GM19239 (cell line): ENCODE measurements around the gene TEX22.

Source experiments
- DNase-seq: peaks from one replicate; pipeline ENCODE4 v3.0.0; 2011; ENCODE audit warnings: low spot score; ENCODE audit not compliant: insufficient read length
- FAIRE-seq: peaks from 2 replicates; lab custom pipeline; 2011; peaks lifted over from hg19 to GRCh38; lab: Jason Lieb, UNC

Gene TEX22

DNA sequence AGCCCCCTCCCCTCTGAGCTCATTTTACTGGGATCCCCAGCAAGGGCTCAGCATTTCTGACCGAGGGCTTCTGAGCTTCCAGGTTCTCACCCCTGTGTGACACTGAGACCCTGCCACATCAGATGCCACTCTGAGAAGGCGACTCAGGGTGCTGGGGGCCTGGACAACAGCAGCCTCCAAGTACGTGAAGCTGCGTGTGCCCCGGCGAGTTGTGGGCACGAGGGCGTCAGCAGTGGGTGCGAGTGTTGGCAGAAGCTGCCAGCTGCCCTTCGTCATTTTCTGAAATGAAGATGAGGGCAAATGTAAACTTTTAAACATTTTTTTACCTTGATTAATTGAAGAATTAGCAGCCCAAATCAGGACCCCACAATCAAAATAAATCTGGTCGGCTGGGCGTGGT lies 32.7 kb upstream of the TEX22 start:
- FAIRE-seq = no peak
- DNase-seq = no peak

DNA sequence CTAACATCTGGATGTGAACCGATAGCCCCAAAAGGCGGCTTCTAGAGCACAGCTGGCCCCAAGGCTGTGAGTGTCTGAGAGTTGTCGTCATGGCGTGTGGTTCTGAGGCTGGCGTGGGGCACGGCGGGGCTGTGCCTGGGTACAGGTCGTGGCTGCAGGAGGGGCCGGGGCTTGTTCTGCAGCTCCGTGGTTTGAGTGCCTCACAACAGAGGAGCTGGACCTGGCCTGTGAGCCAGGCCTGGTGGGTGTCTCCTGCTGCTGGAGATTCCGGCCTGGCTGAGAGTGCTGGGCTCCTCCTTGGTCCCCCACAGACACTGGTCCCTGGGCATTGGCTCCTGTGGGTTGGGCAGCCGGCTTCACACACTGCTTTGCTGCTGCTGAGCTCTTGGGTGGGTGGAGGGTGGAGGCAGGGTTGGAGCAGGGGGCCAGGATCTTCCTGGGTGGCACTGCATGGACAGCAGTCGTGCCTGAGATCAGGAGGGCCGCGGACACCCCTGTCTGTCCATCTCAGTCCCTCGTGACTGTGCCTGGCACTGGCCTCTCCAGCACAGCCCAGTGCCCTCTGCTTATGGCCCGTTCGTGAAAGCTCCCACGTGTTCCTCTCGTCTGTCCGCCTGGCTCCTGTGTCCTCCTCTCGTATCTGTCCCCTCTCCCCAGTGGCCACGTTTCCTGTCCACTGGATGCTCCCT lies 31.8 kb upstream of the TEX22 start:
- FAIRE-seq = no peak
- no peak for DNase-seq

DNA sequence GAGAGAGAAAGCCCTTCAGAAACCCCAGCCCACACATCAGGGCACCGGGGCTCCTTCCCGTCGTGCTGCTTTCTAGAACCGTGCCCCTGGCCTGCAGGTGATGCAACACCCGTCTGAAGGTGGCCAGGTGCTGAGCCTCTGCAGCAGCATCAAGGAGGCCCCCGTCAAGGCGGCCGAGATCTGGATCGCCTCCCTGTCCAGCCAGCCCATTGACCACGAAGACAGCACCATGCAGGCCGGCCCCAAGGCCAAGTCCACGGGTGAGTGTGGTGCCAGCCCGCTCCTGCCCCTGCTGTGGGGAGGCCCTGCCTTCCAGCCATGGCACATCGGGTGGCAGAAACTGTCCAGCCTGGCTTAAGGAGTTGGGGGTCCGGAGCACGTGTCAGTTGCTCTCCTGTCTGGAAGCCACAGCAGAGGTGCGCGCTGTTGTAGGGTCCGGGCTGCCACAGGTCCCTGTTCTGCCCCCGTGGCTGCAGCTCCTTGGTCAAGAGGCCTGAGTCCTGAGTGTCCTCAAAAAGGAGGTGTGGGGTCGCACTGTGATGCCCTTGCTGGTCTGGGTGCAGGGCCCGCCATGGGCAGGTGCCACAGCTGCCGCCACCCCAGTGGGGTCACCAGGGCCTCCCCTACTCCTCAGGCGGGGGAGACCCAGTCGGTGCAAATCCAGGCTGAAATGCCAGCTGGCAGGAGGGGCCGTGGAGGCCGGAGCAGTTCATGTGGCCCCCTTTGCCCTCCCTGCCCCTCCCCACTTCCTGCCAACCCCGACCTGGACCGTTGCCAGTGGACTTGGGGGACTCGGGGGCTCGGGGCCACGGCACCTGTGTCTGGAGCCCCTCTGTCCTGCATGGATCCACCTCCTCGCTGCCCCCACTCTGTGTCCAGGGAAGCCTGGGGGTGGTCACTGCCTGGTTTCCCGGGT lies 31.0 kb upstream of the TEX22 start:
- no peak for DNase-seq
- FAIRE-seq = no peak

DNA sequence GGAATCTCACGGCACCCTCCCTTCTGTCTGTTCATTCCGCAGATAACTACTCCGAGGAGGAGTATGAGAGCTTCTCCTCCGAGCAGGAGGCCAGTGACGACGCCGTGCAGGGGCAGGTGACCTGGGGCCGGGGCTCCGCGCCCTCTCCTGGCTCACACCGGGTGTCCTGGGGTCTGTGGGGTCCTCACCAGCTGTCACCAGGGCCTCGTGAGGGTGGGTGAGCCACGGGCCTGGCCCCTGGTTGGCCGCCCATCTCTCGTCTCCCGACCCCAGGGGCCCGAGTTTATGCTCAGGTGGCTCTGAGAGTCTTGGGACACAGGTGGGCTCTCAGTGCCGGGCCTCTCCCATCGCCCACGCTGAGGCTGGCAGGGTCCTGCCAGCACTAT lies 30.3 kb upstream of the TEX22 start:
- DNase-seq = no peak
- no peak for FAIRE-seq

DNA sequence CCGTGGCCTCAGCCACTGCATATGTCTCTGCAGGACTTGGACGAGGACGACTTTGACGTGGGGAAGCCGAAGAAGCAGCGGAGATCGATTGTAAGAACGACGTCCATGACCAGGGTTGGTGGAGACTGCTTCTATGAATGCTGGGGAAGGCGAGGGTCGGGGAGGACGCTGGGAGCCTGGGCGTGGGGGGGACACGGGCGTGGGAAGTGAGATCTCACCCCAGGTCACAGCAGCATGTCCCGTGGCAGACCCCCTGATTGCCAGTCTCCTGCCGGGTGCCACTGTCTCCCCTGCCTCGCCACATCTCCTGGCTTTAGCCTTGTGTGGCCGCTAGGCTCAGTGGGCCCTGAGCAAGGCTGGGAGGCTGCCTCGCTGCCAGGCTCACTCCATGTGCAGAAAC lies 29.9 kb upstream of the TEX22 start:
- DNase-seq = no peak
- FAIRE-seq = no peak

DNA sequence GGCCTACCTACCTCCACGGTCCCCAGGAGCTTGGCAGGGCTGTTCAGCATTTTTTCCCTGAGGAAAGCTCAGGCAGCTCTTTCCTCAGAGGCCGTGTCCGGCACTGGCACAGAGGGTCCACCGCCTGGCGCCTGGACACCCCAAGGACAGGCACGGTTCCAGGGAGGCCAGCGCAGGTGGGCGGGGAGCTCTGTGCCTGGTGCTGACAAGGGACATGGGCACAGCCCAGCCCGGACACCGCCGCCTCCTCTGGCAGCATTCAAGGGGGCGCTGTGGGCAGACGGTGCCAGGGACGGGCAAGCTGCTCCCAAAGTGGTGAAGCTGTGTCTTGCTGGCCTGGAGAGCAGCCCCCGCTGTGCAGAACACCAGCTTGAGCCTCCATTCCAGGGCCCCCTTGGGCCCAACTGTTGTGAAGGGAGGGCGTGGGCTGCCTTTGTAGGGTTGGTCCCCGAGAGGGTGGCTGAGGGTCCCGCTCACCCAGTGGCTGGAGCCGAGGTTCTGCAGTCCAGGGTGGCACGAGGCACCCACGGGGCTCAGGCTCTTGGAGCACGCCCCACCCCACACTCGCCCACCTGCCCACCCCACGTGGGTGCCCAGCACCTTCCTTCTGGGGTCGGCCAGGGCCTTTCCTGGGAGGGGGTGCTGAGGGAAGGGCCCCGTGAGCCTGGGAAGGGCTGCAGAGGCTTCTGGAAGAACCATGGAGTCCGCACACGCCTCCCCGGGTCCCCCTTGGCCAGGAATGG lies 29.3 kb upstream of the TEX22 start:
- FAIRE-seq (no peak), DNase-seq (no peak)

DNA sequence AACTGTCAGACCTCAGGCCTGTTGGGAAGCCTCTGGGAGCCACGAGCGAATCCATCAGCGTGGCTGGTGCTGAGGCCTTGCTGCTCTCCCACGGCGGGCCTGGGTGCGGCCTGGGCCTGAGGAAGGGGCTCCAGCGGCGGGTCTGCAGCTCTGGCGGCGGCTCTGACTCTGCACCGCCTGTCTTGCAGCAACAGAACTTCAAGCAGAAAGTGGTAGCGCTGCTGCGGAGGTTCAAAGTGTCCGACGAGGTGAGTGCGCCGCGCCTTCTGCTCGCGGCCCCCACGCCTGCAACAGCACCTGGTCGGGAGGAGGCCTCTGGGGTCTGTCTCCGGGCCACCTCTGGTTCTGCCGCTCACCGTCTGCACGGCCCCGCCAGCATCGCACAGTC lies 28.7 kb upstream of the TEX22 start:
- DNase-seq = no peak
- no peak for FAIRE-seq

DNA sequence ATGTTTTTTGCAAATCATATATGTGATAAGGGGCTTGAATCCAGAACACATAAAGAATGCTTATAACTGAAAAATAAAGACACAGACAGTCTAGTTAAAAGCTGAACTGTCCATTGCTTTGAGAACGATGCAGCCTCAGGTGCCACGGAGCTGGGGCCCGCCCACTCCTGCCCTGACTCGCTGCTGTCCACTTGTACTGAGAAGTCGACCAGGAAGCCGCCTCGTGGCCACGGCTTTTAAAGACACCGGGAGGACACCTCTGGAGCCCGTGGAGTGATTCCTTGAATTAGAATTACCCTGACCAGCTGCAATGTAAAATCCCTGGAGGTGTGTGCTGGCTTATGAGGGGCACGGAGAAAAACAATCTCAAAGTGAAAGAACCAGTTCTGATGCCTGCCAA lies 23.9 kb upstream of the TEX22 start:
- FAIRE-seq = no peak

DNA sequence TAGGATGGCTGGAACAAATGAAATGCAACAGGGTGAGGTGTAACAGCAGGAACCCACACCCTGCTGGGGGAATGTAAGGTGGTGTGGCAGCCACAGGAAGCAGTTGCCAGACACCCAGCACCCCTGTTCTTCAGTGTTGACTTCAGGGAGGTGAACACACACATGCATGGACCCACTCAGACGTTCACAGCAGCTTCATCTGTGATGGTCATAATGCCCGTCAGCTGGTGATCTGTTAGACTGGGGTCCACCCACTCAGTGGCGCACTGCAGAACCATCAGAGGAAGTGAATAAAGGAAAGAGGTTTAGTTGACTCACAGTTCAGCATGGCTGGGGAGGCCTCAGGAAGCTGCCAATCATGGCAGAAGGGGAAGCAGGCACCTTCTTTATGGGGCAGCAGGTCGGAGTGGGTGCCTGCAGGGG lies 22.7 kb upstream of the TEX22 start:
- no peak for FAIRE-seq
- no peak for DNase-seq

More for the DNA sequence above, 23.9 kb upstream of the TEX22 start:
- no peak for DNase-seq

DNA sequence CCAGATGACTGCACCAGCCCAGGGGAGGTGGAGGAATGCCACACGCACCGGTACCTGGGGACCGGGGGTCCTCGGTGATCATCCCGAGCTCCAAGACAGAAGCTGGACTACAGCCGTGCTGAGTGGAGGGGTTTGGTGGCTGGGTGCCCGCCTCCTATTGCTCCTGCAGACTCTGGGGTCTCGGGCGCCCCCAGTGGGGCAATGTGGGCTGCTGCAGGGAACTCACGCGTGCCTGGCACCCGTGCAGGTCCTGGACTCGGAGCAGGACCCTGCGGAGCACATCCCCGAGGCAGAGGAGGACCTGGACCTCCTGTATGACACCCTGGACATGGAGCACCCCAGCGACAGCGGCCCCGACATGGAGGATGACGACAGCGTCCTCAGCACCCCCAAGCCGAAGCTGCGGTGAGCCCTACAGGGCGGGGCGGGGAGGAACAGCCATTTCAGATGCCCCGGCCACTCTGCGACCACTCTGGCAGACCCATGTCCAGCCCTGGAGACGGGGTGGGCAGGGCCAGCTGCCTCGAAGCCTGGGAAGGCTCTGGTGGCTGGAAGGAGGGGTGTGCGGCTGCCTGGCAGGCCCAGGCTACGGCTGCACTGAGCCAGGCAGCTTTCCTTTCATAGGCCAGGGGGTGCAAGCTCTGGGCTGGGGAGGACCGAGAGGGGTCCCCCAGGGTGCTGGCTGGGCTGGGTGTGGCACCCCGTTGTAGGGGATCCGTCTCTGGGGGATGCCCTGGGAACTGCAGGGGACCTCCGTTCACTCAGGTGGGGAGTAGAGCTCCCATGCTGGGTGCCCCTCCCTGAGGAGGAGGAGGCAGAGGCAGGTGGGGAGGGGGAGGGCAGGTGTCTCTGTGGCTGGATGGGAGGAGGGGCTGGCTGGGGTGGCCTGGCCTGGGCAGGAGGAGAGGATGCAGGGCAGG lies 21.6 kb upstream of the TEX22 start:
- FAIRE-seq (no peak), DNase-seq (no peak)

DNA sequence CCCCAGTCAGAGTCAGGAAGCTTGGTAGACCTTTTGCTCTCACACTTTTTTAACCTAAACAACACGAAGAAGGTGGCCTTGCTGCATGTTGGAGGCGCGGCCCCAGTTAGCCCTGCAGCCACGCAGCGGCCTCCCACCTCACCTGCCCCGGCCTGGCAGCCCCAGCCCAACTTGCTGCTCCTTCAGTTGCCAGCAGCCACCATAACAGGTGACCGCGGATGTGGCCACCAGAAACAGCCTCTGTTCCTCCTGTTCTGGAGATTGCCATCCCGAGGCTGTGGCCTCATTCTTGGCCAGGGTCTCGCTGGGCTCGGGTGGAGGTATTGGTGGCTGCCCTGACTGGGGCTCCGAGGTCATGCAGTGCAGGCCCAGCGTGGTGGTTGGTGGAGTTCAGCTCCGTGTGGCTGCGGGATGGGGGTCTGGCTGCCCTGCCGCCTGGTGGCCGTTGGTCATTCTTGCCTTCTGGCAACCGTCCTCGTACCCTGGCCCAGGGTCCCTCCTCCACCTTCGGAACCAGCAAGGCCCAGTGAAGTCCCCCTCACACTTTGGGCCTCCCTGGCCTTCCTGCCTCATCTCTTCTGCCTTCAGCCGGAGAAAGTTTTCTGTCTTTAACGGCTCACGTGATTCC lies 20.7 kb upstream of the TEX22 start:
- FAIRE-seq (no peak), DNase-seq (no peak)

DNA sequence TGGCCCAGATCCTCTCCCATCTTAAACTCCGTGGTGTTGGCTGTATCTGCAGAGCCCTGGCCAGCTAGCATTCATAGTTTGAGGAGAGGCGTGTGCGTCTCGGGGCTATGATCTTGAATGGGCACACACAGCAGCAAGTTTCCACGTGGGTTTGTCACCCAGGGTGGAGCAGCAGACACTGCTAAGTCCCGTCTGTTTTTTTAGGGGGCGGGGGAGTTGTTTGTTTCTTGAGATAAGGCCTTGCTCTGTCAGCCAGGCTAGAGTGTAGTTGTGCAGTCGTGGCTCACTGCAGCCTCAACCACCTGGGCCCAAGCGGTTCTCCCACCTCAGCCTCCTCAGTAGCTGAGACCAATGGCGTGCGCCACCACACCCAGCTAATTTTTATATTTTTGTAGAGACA lies 20.1 kb upstream of the TEX22 start:
- DNase-seq (no peak), FAIRE-seq (no peak)

DNA sequence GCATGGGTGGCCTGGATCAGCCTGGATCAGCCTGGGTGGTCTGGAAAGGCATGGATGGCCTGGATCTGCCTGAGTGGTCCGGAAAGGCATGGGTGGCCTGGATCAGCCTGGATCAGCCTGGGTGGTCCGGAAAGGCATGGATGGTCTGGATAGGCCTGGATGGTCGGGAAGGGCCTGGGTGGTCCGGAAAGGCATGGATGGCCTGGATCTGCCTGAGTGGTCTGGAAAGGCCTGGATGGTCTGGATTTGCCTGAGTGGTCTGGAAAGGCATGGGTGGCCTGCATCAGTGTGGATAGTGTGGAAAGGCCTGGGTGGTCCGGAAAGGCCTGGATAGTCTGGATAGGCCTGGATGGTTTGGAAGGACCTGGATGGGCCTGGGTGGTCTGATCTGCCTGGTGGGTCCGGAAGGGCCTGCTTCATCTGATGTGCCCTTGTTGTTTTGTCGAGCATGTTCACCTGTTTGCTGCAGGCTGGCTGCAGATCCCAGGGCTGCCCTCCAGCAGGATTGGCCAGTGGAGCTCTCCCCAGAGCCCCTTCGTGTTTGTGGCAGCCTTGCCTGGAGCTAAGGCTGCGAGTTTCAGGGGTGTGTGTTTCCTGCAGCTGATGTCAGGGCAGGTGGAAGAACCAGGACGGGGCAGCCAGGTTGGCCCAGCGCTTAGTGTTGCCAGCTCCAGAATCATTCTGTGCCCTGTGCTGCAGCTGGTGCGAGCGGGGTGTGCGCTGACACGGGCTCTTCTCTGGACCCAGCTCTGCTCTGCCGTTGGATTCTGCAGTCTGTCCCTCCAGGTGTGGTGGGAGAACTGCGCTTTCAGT lies 19.3 kb upstream of the TEX22 start:
- DNase-seq (no peak), FAIRE-seq (no peak)

DNA sequence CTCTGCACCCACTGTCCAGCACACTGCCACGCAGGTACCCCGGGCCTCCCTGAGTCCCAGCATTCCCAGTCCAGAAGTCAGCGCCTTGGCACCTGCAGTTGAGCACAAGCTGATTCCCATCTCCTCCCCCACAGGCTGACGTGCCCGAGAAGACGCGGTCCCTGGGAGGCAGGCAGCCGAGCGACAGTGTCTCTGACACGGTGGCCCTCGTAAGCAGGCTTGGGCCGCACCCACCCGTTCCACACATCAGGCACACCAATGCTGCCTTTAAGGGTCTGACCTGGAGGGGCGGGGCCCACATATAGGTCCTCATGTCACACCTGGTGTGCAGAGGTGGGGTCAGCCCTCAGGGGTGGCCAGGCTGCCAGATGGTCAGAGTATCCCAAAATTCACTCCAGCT lies 18.4 kb upstream of the TEX22 start:
- DNase-seq = no peak
- no peak for FAIRE-seq

DNA sequence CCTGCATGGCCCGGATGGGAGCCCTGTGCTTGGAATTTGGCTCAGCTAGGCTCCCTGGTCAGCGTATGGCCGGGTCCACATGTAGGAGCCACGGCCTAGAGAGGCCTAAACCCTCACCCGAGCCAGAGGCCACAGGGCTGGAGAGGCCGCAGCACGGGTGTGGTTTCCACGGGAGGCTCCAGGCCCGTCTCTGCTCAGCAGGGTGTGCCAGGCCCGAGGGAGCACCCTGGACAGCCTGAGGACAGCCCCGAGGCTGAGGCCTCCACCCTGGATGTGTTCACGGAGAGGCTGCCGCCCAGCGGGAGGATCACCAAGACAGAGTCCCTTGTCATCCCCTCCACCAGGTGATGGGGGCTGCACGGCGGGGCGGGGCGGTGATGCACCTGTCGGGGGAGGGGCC lies 17.6 kb upstream of the TEX22 start:
- no peak for DNase-seq
- FAIRE-seq = no peak

DNA sequence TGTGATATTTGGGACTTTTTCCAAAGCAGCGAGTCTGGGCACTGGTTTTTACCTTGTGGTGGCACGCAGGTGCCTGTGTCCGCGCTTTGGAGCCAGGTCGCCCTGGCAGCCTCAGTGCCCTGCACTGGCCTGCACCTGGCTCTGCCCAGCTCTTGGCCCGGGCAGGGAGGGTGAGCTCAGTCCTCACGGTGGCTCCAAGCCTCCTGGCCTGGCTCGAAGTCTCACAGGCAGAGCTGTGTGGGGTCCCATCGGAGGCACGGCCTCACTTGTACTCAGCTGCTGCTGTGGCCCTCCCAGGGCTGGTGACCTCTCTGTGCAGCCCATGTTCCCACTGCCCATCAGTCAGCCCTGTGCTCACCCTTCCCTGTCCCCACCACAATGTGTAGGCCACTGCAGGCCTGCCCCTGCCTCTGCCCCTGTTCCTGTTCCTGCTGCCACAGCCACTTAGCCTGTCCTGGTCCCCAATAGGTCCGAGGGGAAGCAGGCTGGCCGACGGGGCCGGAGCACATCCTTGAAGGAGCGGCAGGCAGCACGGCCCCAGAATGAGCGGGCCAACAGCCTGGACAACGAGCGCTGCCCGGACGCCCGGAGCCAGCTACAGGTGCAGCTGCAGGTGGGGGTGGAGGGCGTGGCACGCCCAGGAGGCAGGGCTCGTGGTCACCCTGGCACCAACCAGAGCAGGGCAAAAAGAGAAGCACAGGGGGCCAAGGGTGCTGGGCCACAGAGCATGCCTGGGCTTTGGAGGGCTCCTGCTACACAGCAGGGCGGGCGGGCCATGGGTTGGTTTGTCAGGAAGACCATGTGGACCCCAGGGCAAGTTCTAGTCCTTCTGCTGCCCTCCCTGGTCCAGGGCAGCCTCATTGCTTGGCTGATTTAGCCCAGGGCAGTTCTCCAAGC lies 16.6 kb upstream of the TEX22 start:
- DNase-seq (no peak), FAIRE-seq (no peak)

DNA sequence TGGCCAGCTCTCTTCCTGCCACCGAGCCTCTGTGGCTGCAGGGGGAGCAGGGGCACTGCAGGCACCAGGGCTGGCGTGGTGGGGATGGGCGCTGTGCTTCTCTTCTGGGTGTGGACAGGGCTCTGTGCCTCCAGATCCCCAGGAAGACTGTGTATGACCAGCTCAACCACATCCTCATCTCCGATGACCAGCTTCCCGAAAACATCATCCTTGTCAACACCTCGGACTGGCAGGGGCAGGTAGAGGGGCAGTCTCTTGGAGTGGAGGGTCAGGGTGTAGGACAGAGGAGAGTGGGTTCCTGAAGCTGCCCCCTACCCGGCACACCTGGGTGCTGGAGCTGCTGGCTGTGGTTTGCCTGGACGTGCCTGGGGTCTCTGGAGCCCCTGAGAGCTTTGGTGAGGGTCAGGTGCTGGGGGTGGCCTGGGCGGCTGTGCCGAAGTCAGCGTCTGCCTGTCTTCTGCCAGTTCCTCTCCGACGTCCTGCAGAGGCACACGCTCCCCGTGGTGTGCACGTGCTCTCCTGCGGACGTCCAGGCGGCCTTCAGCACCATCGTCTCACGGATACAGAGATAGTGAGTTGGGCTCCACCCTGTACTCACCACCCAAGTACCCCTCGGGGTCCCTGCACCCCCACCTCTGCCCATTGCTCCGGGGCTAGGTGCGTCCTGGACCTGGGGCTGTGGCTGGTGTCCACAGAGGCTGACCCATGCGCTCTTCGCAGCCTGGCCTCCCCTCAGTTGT lies 15.8 kb upstream of the TEX22 start:
- DNase-seq (no peak), FAIRE-seq (no peak)
